A549 (cell line): ENCODE results near the gene TRDN. TPM values are rescaled to one million over a fixed set of nuclear protein-coding genes. Genes with fewer than 3 reads are reported as not detected.

Source experiments
- ATAC-seq, 2 experiments: fragments of 200-7000 bp in 1 of 2; fragments of >200 bp in 1 of 2; cut with Nextera tagmentation in 1 of 2; cut with Tn5 transposase in 1 of 2; 3 replicates each; pipeline versions ENCODE4 v1.8.0 to v1.9.1; 2018 to 2020; ENCODE audit warnings: mild to moderate bottlenecking in 1 of 2, moderate library complexity in 1 of 2
- CTCF ChIA-PET: fragments of 300-600 bp; sonication (Branson Sonifier 250); formaldehyde crosslinking; extraction: SDS; loops from one replicate; lab custom pipeline; 2021; ENCODE audit warnings: antibody characterized with exemption, inconsistent platforms; lab: Yijun Ruan, JAX
- POLR2A ChIA-PET: fragments of 350-600 bp; formaldehyde crosslinking; extraction: SDS; loops from one replicate; lab custom pipeline; 2021; ENCODE audit warnings: antibody characterized with exemption, inconsistent platforms; lab: Yijun Ruan, JAX
- DNase-seq, 2 experiments: peaks; one replicate each; pipeline versions ENCODE4 v3.0.0 to v3.0.0-alpha.2; 2011 to 2016; ENCODE audit warnings: low read depth in 1 of 2, low spot score in 1 of 2
- FAIRE-seq: peaks from 2 replicates; lab custom pipeline; 2011; peaks lifted over from hg19 to GRCh38; lab: Jason Lieb, UNC
- H3K27ac ChIP-seq, 2 experiments: fragments of >200 bp; sonication (Bioruptor Twin); formaldehyde crosslinking; 3 replicates each; pipeline ENCODE4 v1.5.1; 2016 to 2017
- H3K4me1 ChIP-seq: fragments of >200 bp; sonication (Bioruptor Twin); formaldehyde crosslinking; 3 replicates; pipeline ENCODE4 v1.6.1; 2016
- H3K4me2 ChIP-seq: fragments of >200 bp; sonication (Bioruptor Twin); formaldehyde crosslinking; 3 replicates; pipeline ENCODE4 v1.6.1; 2016
- H3K4me3 ChIP-seq: fragments of >200 bp; sonication (Bioruptor Twin); formaldehyde crosslinking; 3 replicates; pipeline ENCODE4 v1.5.1; 2016
- H3K9me3 ChIP-seq: fragments of >200 bp; sonication (Bioruptor Twin); formaldehyde crosslinking; 3 replicates; pipeline ENCODE4 v1.6.1; 2016
- BHLHE40 ChIP-seq: IDR thresholded peaks from 2 replicates; pipeline ENCODE4 v1.6.1; 2012; ENCODE audit warnings: low read depth, low read length, inconsistent platforms
- CBX8 ChIP-seq: fragments of 200-600 bp; sonication (generic); IDR thresholded peaks from 2 replicates; pipeline ENCODE4 v1.6.1; 2016
- CHD2 ChIP-seq: fragments of 150-350 bp; IDR thresholded peaks from 2 replicates; pipeline ENCODE4 v1.6.1; 2014; ENCODE audit warnings: low read length; ENCODE audit not compliant: partially characterized antibody
- EHF ChIP-seq: fragments of 250-450 bp; sonication (Bioruptor Pico); IDR thresholded peaks from 2 replicates; pipeline ENCODE4 v1.5.0; 2020; ENCODE audit warnings: mild to moderate bottlenecking
- ESRRA ChIP-seq: fragments of 150-350 bp; IDR thresholded peaks from 2 replicates; pipeline ENCODE4 v1.6.1; 2014; ENCODE audit warnings: mild to moderate bottlenecking, low read length, borderline replicate concordance
- FOXS1 ChIP-seq: fragments of 250-450 bp; sonication (Bioruptor Pico); IDR thresholded peaks from 2 replicates; pipeline ENCODE4 v1.5.0; 2020; ENCODE audit warnings: mild to moderate bottlenecking, moderate library complexity
- HEYL ChIP-seq: fragments of 250-450 bp; sonication (Bioruptor Pico); IDR thresholded peaks from 2 replicates; pipeline ENCODE4 v1.8.0; 2021; ENCODE audit warnings: mild to moderate bottlenecking, moderate library complexity
- HOXA7 ChIP-seq: fragments of 250-450 bp; sonication (Bioruptor Pico); IDR thresholded peaks from 2 replicates; pipeline ENCODE4 v1.5.0; 2020; ENCODE audit warnings: mild to moderate bottlenecking, moderate library complexity
- JUNB ChIP-seq: fragments of >200 bp; sonication (Bioruptor Twin); formaldehyde crosslinking; IDR thresholded peaks from 2 replicates; pipeline ENCODE4 v1.6.1; 2016
- NPAS2 ChIP-seq: fragments of 250-450 bp; sonication (Bioruptor Pico); IDR thresholded peaks from 2 replicates; pipeline ENCODE4 v1.8.0; 2022; ENCODE audit warnings: mild to moderate bottlenecking, moderate library complexity, borderline replicate concordance
- POLR2A ChIP-seq: IDR thresholded peaks from 2 replicates; pipeline ENCODE4 v1.6.1; 2012; ENCODE audit warnings: mild to moderate bottlenecking, low read length
- RAD21 ChIP-seq, 2 experiments: fragments of >200 bp in 1 of 2; sonication (Bioruptor Twin) in 1 of 2; formaldehyde crosslinking in 1 of 2; IDR thresholded peaks in 1 of 2; conservative IDR thresholded peaks in 1 of 2; 2 replicates in 1 of 2; 3 replicates in 1 of 2; pipeline ENCODE4 v1.6.1; 2012 to 2018; ENCODE audit warnings: inconsistent platforms in 1 of 2
- RCOR1 ChIP-seq: fragments of 150-350 bp; IDR thresholded peaks from 2 replicates; pipeline ENCODE4 v1.6.1; 2014; ENCODE audit warnings: antibody characterized with exemption, low read length, low read depth
- RFX5 ChIP-seq: fragments of 450-650 bp; IDR thresholded peaks from 2 replicates; pipeline ENCODE4 v1.7.1; 2014; ENCODE audit warnings: antibody characterized with exemption, mild to moderate bottlenecking, moderate library complexity
- SMC3 ChIP-seq: fragments of >200 bp; sonication (Bioruptor Twin); formaldehyde crosslinking; IDR thresholded peaks from 3 replicates; pipeline ENCODE4 v1.6.1; 2018; ENCODE audit warnings: inconsistent platforms
- ZFP36 ChIP-seq: fragments of 450-650 bp; IDR thresholded peaks from 2 replicates; pipeline ENCODE4 v1.6.1; 2014; ENCODE audit warnings: borderline replicate concordance; ENCODE audit not compliant: partially characterized antibody
- ZNF302 ChIP-seq: fragments of 250-450 bp; sonication (Bioruptor Pico); IDR thresholded peaks from 2 replicates; pipeline ENCODE4 v1.9.0; 2021; ENCODE audit warnings: inconsistent platforms, mild to moderate bottlenecking, moderate library complexity
- WGBS: methylation state at CpG from one replicate; pipeline ENCODE4 v1.1.6; 2017; ENCODE audit errors: missing lambda C conversion rate; 5-methylcytosine and 5-hydroxymethylcytosine counted together
- polyA plus RNA-seq, 4 experiments: library from polyadenylated mRNA; depleted of rRNA in 3 of 4; stranded (reverse); fragments of >200 nt; fragmentation: RNase III in 1 of 4; extraction: RNeasy Plus Mini Kit Qiagen cat#74134 plus additional on column Dnase treatment in 1 of 4; gene quantifications; 2 replicates in 3 of 4; 3 replicates in 1 of 4; pipeline ENCODE4 v1.2.3, GENCODE V29; 2011 to 2017
- TF ChIP-seq, protein P1 (sequence below): IDR thresholded peaks from 2 replicates; pipeline ENCODE4 v1.6.1; 2012
- TF ChIP-seq, protein P2 (sequence below): fragments of >200 bp; sonication (Bioruptor Twin); formaldehyde crosslinking; IDR thresholded peaks from 3 replicates; pipeline ENCODE4 v1.5.1; 2016
- TF ChIP-seq, protein P3 (sequence below): fragments of 450-650 bp; IDR thresholded peaks from 2 replicates; pipeline ENCODE4 v1.6.1; 2014; ENCODE audit warnings: antibody characterized with exemption
- TF ChIP-seq, protein P4 (sequence below): fragments of 250-450 bp; sonication (Bioruptor Pico); IDR thresholded peaks from 2 replicates; pipeline ENCODE4 v1.5.0; 2020; ENCODE audit warnings: low read depth, mild to moderate bottlenecking, moderate library complexity

TRDN gene
- polyA plus RNA-seq, 2 of the 4 experiments (the other 2 are of a cell fraction): not detected

DNA sequence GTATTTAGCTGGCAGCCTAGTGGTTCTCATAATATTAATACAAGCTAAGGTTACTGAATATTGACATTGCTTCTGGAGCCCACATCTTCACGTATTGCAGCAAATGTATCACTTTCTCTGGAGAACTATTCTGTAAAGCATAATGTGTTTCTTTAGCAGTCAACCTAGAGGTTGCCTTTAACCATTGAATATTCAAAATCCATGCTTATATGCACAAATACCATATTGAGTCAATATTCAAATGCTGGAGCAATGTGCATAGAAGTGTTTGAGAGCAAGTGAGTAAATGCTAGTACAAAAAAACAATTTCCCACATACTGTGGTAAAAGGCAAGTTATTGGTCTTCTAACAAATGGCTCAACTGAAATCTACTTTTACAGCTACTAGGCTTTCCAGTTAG, 231.8 kb downstream of the TRDN start:
- WGBS: 17% methylated on average over 1 of the region's 1 CpG
- POLR2A ChIA-PET: no interaction called here

DNA sequence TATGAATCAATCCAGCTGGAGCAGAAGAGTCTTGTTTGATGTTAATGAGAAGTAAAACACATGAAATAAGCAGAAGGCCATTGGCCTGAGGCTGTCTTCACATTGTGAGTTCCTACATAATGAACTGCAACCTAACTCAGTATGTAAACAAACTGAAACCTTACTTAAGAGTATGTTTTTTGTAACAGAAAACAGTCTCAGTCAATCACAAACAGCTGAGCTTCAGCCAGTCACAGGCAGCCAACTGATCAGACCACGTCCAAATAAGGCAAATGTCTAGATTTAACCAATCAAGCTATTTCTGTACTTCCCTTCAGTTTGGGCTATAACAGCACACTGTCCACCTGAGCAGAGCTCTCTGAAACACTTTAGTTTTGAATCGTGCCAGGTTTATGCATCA, 234.7 kb downstream of the TRDN start:
- POLR2A ChIA-PET: no interaction called here
- no peak for ATAC-seq

More for the DNA sequence above, 231.8 kb downstream of the TRDN start:
- no peak overlapping the region for H3K4me3 ChIP-seq
- H3K4me2 ChIP-seq: no peak overlapping the region
- FAIRE-seq: no peak
- TF ChIP-seq FOXS1 (CRISPR knock-in tag): no peak
- no peak for TF ChIP-seq ZNF302 (CRISPR knock-in tag)
- TF ChIP-seq, protein P1, sequence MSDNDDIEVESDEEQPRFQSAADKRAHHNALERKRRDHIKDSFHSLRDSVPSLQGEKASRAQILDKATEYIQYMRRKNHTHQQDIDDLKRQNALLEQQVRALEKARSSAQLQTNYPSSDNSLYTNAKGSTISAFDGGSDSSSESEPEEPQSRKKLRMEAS: no peak
- TF ChIP-seq, all 56 proteins: peak for 0
- H3K4me1 ChIP-seq: no peaks in the 10 kb centered on the region
- ATAC-seq (no peak), DNase-seq (no peak)
- no peak overlapping the region for H3K27ac ChIP-seq
- CTCF ChIA-PET: no interaction called here
- no peaks in the 10 kb centered on the region for H3K9me3 ChIP-seq

DNA sequence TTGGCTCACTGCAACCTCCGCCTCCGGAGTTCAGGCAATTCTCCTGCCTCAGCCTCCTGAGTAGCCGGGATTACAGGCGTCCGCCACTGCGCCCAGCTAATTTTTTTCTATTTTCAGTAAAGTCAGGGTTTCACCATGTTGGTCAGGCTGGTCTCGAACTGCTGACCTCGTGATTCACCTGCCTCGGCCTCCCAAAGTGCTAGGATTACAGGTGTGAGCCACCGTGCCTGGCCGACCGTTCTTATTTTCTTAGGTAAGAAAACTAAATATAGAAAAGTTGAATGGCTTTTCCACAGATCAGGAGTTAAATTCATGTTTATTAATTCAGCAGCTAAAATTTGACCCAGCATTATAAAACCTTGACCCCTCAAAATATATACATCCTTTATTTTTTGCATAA, 238.7 kb downstream of the TRDN start:
- Histone ChIP-seq H3K9me3 (no peaks in the 10 kb centered on the region), H3K4me2 (no peak overlapping the region), H3K27ac (no peak overlapping the region), H3K4me1 (no peaks in the 10 kb centered on the region), H3K4me3 (no peak overlapping the region)
- no peak for FAIRE-seq
- ChIA-PET POLR2A (no interaction called here), CTCF (no interaction called here)
- WGBS: 32% methylated on average over 12 of the region's 12 CpGs
- DNase-seq: no peak
- ATAC-seq: no peak
- no peak for TF ChIP-seq JUNB
- no peak for TF ChIP-seq CHD2
- TF ChIP-seq EHF: no peak

More for the DNA sequence above, 234.7 kb downstream of the TRDN start:
- Histone ChIP-seq H3K4me2 (no peak overlapping the region), H3K4me1 (no peaks in the 10 kb centered on the region), H3K4me3 (no peak overlapping the region), H3K9me3 (no peaks in the 10 kb centered on the region), H3K27ac (no peak overlapping the region)
- no peak for TF ChIP-seq HEYL (CRISPR knock-in tag)
- no peak for DNase-seq
- FAIRE-seq: no peak
- WGBS: 18% methylated on average over 2 of the region's 2 CpGs
- CTCF ChIA-PET: interaction anchor here (1.2 kb wide), 1 partner anchor 313 kb away, joined by 4 read pairs; no protein-coding TSS in a partner anchor

DNA sequence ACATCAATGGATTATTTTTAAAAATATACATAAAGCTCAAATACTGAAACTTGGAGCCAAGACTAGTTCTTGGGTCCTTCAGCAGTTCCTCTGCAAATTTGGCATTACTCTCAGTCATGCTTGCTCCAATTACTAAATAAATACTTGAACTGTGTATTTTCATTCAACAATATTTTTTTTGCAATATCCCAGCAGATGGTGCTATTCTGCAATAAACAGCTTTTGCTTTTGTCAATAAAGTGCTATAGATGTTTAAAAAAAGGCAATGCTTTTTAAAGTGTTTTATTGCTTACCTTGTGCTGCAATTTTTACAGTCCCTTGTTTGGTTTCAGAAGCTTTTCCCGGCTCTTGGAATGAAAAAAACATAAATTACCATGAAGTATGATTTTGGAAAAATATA, 243.4 kb downstream of the TRDN start:
- POLR2A ChIA-PET: no interaction called here
- no peak overlapping the region for H3K4me2 ChIP-seq
- CTCF ChIA-PET: interaction anchor here (0.7 to 2.6 kb wide), 5 partner anchors 10 to 322 kb away, joined by 3 to 14 read pairs (median 3); no protein-coding TSS in a partner anchor
- no peaks in the 10 kb centered on the region for H3K4me1 ChIP-seq
- FAIRE-seq (no peak), ATAC-seq (no peak; a peak in 1 of 6 replicates), DNase-seq (peak in 1 of 2 experiments; percentile 5)
- 0% methylated on average over 1 of the region's 1 CpG for WGBS
- no peak overlapping the region for H3K27ac ChIP-seq
- H3K4me3 ChIP-seq: no peak overlapping the region
- no peaks in the 10 kb centered on the region for H3K9me3 ChIP-seq
- TF ChIP-seq SMC3 (0 out of 3 replicates have a peak, but pooled peaks have one; percentile 19), RAD21 (conservative IDR thresholded peaks at IDR 0.05 in 1 of 2, IDR thresholded peaks at IDR 0.05 in 1 of 2) (peak; percentile 48 to 49), EHF (no peak)
- TF ChIP-seq, protein P2, sequence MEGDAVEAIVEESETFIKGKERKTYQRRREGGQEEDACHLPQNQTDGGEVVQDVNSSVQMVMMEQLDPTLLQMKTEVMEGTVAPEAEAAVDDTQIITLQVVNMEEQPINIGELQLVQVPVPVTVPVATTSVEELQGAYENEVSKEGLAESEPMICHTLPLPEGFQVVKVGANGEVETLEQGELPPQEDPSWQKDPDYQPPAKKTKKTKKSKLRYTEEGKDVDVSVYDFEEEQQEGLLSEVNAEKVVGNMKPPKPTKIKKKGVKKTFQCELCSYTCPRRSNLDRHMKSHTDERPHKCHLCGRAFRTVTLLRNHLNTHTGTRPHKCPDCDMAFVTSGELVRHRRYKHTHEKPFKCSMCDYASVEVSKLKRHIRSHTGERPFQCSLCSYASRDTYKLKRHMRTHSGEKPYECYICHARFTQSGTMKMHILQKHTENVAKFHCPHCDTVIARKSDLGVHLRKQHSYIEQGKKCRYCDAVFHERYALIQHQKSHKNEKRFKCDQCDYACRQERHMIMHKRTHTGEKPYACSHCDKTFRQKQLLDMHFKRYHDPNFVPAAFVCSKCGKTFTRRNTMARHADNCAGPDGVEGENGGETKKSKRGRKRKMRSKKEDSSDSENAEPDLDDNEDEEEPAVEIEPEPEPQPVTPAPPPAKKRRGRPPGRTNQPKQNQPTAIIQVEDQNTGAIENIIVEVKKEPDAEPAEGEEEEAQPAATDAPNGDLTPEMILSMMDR: peak; percentile 30; the same call in 2 of the 3 replicates

DNA sequence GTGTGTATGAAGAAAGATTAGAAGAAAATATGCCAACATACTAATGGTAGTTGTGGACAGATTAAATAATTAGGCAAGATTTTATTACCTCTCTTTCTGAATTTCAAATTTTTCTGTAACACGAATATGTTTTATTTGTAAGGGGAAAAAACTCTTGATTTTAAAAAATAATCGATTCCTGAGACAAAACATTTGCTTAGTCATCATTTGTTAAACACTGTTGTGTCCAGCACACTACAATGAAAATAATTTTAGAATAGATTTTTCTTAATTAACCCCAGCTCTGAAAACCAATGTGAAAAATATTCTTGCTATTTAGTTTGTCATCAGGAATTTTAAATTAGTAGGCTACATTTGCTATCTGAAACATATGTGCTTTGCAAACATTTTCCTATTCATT, 253.0 kb downstream of the TRDN start:
- FAIRE-seq: no peak
- WGBS: 0% methylated on average over 2 of the region's 2 CpGs
- ATAC-seq: no peak

More for the DNA sequence above, 253.0 kb downstream of the TRDN start:
- no peak for DNase-seq
- TF ChIP-seq, protein P3, sequence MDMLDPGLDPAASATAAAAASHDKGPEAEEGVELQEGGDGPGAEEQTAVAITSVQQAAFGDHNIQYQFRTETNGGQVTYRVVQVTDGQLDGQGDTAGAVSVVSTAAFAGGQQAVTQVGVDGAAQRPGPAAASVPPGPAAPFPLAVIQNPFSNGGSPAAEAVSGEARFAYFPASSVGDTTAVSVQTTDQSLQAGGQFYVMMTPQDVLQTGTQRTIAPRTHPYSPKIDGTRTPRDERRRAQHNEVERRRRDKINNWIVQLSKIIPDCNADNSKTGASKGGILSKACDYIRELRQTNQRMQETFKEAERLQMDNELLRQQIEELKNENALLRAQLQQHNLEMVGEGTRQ: no peak
- TF ChIP-seq RAD21 (conservative IDR thresholded peaks at IDR 0.05 in 1 of 2, IDR thresholded peaks at IDR 0.05 in 1 of 2) (no peak), ESRRA (no peak), RFX5 (no peak), CBX8 (no peak), NPAS2 (no peak), ZFP36 (no peak), HOXA7 (CRISPR knock-in tag) (no peak), BHLHE40 (no peak), RCOR1 (no peak), POLR2A (no peak)
- TF ChIP-seq, protein P4, sequence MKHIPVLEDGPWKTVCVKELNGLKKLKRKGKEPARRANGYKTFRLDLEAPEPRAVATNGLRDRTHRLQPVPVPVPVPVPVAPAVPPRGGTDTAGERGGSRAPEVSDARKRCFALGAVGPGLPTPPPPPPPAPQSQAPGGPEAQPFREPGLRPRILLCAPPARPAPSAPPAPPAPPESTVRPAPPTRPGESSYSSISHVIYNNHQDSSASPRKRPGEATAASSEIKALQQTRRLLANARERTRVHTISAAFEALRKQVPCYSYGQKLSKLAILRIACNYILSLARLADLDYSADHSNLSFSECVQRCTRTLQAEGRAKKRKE (CRISPR knock-in tag): no peak
- H3K4me3 ChIP-seq: no peak overlapping the region
- no peak overlapping the region for H3K4me2 ChIP-seq
- ChIA-PET CTCF (interaction anchor here (1.2 to 1.7 kb wide), 2 partner anchors 10 to 514 kb away, joined by 3 to 5 read pairs; no protein-coding TSS in a partner anchor), POLR2A (no interaction called here)
- no peaks in the 10 kb centered on the region for H3K4me1 ChIP-seq
- no peaks in the 10 kb centered on the region for H3K9me3 ChIP-seq
- no peak overlapping the region for H3K27ac ChIP-seq
